22Rv1 (cell line): ENCODE measurements around the gene PPFIBP2.

Experiments
- CTCF ChIP-seq: fragments of 450-650 bp; IDR thresholded peaks from 2 replicates; pipeline ENCODE4 v1.5.1; 2017; ENCODE audit warnings: mild to moderate bottlenecking
- ZFX ChIP-seq: fragments of 450-650 bp; IDR thresholded peaks from 2 replicates; pipeline ENCODE4 v1.6.1; 2017; ENCODE audit warnings: antibody characterized with exemption, borderline replicate concordance

DNA sequence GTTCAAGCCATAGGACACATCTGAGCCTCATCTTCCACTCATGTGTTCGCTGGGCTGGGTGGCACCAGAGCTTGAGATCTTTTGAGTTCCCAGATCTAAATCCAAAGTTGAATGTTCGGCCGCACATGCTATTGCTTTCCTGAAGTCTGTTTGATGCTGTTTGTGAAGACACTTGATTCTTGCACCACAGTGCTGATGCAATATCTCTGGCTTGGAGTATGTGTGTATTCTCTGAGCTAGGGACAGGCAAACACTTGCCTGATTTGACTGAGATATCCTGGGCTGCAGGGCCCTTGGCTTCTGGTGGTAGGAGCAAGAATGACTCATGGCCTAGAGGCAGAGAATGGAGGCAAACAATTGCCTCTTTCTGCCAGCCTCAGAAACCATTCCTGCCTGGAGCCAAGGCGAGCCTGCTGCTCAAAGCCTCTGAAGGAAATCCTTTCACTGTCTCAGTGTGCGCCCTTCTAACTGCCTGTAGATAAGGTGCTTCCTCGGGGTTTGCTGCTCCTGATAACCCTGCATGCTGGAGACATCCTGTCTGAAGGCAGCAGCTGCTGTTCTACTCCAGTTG lies 86.5 kb downstream of the PPFIBP2 start:
- TF ChIP-seq CTCF (no peak), ZFX (no peak)
